HepG2 (cell line): Measurements from ENCODE around the gene TJAP1. TPM values are rescaled to one million over a fixed set of nuclear protein-coding genes. Genes with fewer than 3 reads are reported as not detected.
A peak's percentile ranks its signal among the peaks of the same experiment; 100 is the strongest.

Experiments used
- ATAD3A ChIP-seq: sonication (generic); formaldehyde crosslinking; IDR thresholded peaks from 2 replicates; pipeline ENCODE4 v1.4.0; 2020; ENCODE audit warnings: missing genetic modification reagents
- DR1 ChIP-seq: sonication (generic); formaldehyde crosslinking; IDR thresholded peaks from 2 replicates; pipeline ENCODE4 v1.8.0; 2021; ENCODE audit warnings: mild to moderate bottlenecking, missing genetic modification reagents, inconsistent platforms
- MTA1 ChIP-seq: sonication (generic); formaldehyde crosslinking; IDR thresholded peaks from 2 replicates; pipeline ENCODE4 v1.4.0; 2020; ENCODE audit warnings: missing genetic modification reagents, mild to moderate bottlenecking, borderline replicate concordance
- NR2C2 ChIP-seq: sonication (generic); formaldehyde crosslinking; IDR thresholded peaks from 2 replicates; pipeline ENCODE4 v1.4.0; 2020; ENCODE audit warnings: missing genetic modification reagents, mild to moderate bottlenecking, moderate library complexity, borderline replicate concordance
- PCBP1 ChIP-seq: fragments of 200-400 bp; formaldehyde crosslinking; IDR thresholded peaks from 2 replicates; pipeline ENCODE4 v1.6.1; 2017; ENCODE audit warnings: mild to moderate bottlenecking, low read depth, low read length, borderline replicate concordance
- PHF20 ChIP-seq: sonication (generic); formaldehyde crosslinking; IDR thresholded peaks from 2 replicates; pipeline ENCODE4 v1.5.0; 2020; ENCODE audit warnings: mild to moderate bottlenecking, missing genetic modification reagents
- POLR2A ChIP-seq, 2 experiments: IDR thresholded peaks; 2 replicates each; pipeline ENCODE4 v1.6.1; 2011; ENCODE audit warnings: low read depth in 2 of 2, low read length in 2 of 2, mild to moderate bottlenecking in 1 of 2, moderate library complexity in 1 of 2; ENCODE audit not compliant: insufficient read depth in 1 of 2
- SRSF1 ChIP-seq: fragments of 200-400 bp; formaldehyde crosslinking; optimal IDR thresholded peaks from 2 replicates; pipeline ENCODE3; 2017; ENCODE audit warnings: mild to moderate bottlenecking, low read depth, low read length, moderate library complexity
- ZBTB26 ChIP-seq: IDR thresholded peaks from 2 replicates; pipeline ENCODE4 v1.6.1; 2016; ENCODE audit warnings: missing compliant biosample characterization, missing genetic modification reagents, borderline replicate concordance
- ZBTB49 ChIP-seq: sonication (generic); formaldehyde crosslinking; IDR thresholded peaks from 2 replicates; pipeline ENCODE4 v1.4.0; 2020; ENCODE audit warnings: missing genetic modification reagents, borderline replicate concordance
- ZFYVE20 ChIP-seq: sonication (generic); formaldehyde crosslinking; IDR thresholded peaks from 2 replicates; pipeline ENCODE4 v1.8.0; 2023; ENCODE audit warnings: low read depth, mild to moderate bottlenecking, moderate library complexity, missing genetic modification reagents, borderline replicate concordance
- ZNF136 ChIP-seq: sonication (generic); formaldehyde crosslinking; IDR thresholded peaks from 2 replicates; pipeline ENCODE4 v1.8.1; 2022; ENCODE audit warnings: low read depth, mild to moderate bottlenecking, moderate library complexity, missing genetic modification reagents
- ZNF20 ChIP-seq: sonication (generic); formaldehyde crosslinking; IDR thresholded peaks from 2 replicates; pipeline ENCODE4 v1.4.0; 2020; ENCODE audit warnings: mild to moderate bottlenecking, moderate library complexity, missing genetic modification reagents
- ZNF224 ChIP-seq: sonication (generic); formaldehyde crosslinking; IDR thresholded peaks from 2 replicates; pipeline ENCODE4 v1.5.0; 2020; ENCODE audit warnings: mild to moderate bottlenecking, missing genetic modification reagents
- ZNF547 ChIP-seq: sonication (generic); formaldehyde crosslinking; IDR thresholded peaks from 2 replicates; pipeline ENCODE4 v1.5.1; 2020; ENCODE audit warnings: mild to moderate bottlenecking, missing genetic modification reagents
- ZNF567 ChIP-seq: sonication (generic); formaldehyde crosslinking; IDR thresholded peaks from 2 replicates; pipeline ENCODE4 v1.8.1; 2023; ENCODE audit warnings: mild to moderate bottlenecking, missing genetic modification reagents, borderline replicate concordance
- ZNF780A ChIP-seq: sonication (generic); formaldehyde crosslinking; IDR thresholded peaks from 2 replicates; pipeline ENCODE4 v1.8.0; 2022; ENCODE audit warnings: mild to moderate bottlenecking, missing genetic modification reagents, moderate library complexity
- ZSCAN20 ChIP-seq: sonication (generic); formaldehyde crosslinking; IDR thresholded peaks from 2 replicates; pipeline ENCODE4 v1.4.0; 2020; ENCODE audit warnings: missing genetic modification reagents, mild to moderate bottlenecking, borderline replicate concordance
- polyA plus RNA-seq, 8 experiments: library from polyadenylated mRNA; depleted of rRNA in 3 of 8; stranded (reverse) in 7 of 8; unstranded in 1 of 8; fragments of >200 nt; fragmentation: Illumina TruSeq in 4 of 8; extraction: Trizol in 4 of 8; gene quantifications; 2 replicates each; pipeline versions ENCODE4 v1.2.1 to v1.2.3, GENCODE V29; 2011 to 2016; ENCODE audit warnings: low read depth in 4 of 8, missing spikeins in 1 of 8, mixed read lengths in 1 of 8; ENCODE audit not compliant: insufficient read depth in 1 of 8
- total RNA-seq, 5 experiments: library from RNA; depleted of rRNA; stranded (reverse); fragments of >200 nt; fragmentation: Illumina TruSeq; extraction: Trizol; gene quantifications; 2 replicates each; pipeline ENCODE4 v1.2.3, GENCODE V29; 2016; ENCODE audit warnings: low read depth in 1 of 5
- TF ChIP-seq, protein P1 (sequence below): sonication (generic); formaldehyde crosslinking; IDR thresholded peaks from 2 replicates; pipeline ENCODE4 v1.5.1; 2020; ENCODE audit warnings: missing genetic modification reagents, mild to moderate bottlenecking, borderline replicate concordance
- TF ChIP-seq, protein P2 (sequence below): sonication (generic); formaldehyde crosslinking; IDR thresholded peaks from 2 replicates; pipeline ENCODE4 v1.4.0; 2020; ENCODE audit warnings: missing genetic modification reagents; ENCODE audit errors: not compliant biosample characterization
- TF ChIP-seq, protein P3 (sequence below): sonication (generic); formaldehyde crosslinking; IDR thresholded peaks from 2 replicates; pipeline ENCODE4 v1.4.0; 2020; ENCODE audit warnings: missing genetic modification reagents

TJAP1 gene
- total and polyA plus RNA-seq, 2 of the 13 experiments (the other 11 are each of a cell fraction or from before 2014, with no cell fraction given) = 15.7 to 41.6 TPM

GRCh38 chr6:43496370-43497128 is 19.2 kb downstream of the TJAP1 start (continued):
- 0 out of 2 replicates have a peak, but pooled peaks have one; percentile 61 for TF ChIP-seq ZNF224 (CRISPR knock-in tag)
- no peak for TF ChIP-seq ZFYVE20 (CRISPR knock-in tag)
- no peak for TF ChIP-seq ATAD3A (CRISPR knock-in tag)
- TF ChIP-seq NR2C2 (CRISPR knock-in tag) = no peak
- no peak for TF ChIP-seq ZNF20
- TF ChIP-seq MTA1 = no peak; the same call in 1 of the 2 replicates
- TF ChIP-seq DR1 (CRISPR knock-in tag) = no peak
- 0 out of 2 replicates have a peak, but pooled peaks have one; percentile 56 for TF ChIP-seq PCBP1
- TF ChIP-seq PHF20 = no peak
- TF ChIP-seq SRSF1 = peak; percentile 45
- TF ChIP-seq ZNF547 (CRISPR knock-in tag) = no peak
- TF ChIP-seq POLR2A (IDR thresholded peaks at IDR 0.05; ENCODE audit: insufficient read depth in 1 of 2, low read depth in 2 of 2, low read length in 2 of 2) = no peak
- no peak for TF ChIP-seq ZNF567
- TF ChIP-seq ZBTB26 (CRISPR knock-in tag) = peak; percentile 50; the same call in 1 of the 2 replicates
- TF ChIP-seq ZBTB49 (CRISPR knock-in tag) = no peak
- TF ChIP-seq, protein P1, sequence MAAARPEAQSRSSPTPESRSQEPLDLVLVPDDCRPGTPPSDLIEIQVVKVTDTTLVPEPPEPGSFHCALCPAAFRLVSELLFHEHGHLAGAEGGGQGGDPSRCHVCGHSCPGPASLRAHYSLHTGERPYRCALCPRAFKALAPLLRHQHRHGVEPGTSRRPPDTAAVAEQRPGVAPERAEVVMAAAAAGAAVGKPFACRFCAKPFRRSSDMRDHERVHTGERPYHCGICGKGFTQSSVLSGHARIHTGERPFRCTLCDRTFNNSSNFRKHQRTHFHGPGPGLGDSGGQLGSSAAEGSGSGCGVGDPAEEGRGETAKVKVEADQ (CRISPR knock-in tag) = peak; percentile 55; the same call in 1 of the 2 replicates
- no peak for TF ChIP-seq ZNF136 (CRISPR knock-in tag)
- TF ChIP-seq, protein P2, sequence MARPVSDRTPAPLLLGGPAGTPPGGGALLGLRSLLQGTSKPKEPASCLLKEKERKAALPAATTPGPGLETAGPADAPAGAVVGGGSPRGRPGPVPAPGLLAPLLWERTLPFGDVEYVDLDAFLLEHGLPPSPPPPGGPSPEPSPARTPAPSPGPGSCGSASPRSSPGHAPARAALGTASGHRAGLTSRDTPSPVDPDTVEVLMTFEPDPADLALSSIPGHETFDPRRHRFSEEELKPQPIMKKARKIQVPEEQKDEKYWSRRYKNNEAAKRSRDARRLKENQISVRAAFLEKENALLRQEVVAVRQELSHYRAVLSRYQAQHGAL (CRISPR knock-in tag) = no peak
- TF ChIP-seq, protein P3, sequence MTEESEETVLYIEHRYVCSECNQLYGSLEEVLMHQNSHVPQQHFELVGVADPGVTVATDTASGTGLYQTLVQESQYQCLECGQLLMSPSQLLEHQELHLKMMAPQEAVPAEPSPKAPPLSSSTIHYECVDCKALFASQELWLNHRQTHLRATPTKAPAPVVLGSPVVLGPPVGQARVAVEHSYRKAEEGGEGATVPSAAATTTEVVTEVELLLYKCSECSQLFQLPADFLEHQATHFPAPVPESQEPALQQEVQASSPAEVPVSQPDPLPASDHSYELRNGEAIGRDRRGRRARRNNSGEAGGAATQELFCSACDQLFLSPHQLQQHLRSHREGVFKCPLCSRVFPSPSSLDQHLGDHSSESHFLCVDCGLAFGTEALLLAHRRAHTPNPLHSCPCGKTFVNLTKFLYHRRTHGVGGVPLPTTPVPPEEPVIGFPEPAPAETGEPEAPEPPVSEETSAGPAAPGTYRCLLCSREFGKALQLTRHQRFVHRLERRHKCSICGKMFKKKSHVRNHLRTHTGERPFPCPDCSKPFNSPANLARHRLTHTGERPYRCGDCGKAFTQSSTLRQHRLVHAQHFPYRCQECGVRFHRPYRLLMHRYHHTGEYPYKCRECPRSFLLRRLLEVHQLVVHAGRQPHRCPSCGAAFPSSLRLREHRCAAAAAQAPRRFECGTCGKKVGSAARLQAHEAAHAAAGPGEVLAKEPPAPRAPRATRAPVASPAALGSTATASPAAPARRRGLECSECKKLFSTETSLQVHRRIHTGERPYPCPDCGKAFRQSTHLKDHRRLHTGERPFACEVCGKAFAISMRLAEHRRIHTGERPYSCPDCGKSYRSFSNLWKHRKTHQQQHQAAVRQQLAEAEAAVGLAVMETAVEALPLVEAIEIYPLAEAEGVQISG (CRISPR knock-in tag) = no peak; the same call in none of the 2 replicates
- TF ChIP-seq ZNF780A (CRISPR knock-in tag) = no peak
- no peak for TF ChIP-seq ZSCAN20
